Prostate gland (tissue), 2 donors: ENCODE results near the gene PSMA7.

Experiments used
- POLR2A ChIP-seq: fragments of 450-650 bp; IDR thresholded peaks from one replicate; pipeline ENCODE4 v1.6.1; 2016; ENCODE audit warnings: antibody characterized with exemption, mild to moderate bottlenecking
- TF ChIP-seq, protein P1 (sequence below), 4 experiments: fragments of 200-600 bp in 2 of 4; fragments of 450-650 bp in 2 of 4; sonication (generic) in 2 of 4; IDR thresholded peaks; 1 replicate in 3 of 4; 2 replicates in 1 of 4; pipeline ENCODE4 v1.5.1; 2016 to 2019; ENCODE audit warnings: antibody characterized with exemption in 4 of 4, mild to moderate bottlenecking in 2 of 4, moderate library complexity in 2 of 4

DNA sequence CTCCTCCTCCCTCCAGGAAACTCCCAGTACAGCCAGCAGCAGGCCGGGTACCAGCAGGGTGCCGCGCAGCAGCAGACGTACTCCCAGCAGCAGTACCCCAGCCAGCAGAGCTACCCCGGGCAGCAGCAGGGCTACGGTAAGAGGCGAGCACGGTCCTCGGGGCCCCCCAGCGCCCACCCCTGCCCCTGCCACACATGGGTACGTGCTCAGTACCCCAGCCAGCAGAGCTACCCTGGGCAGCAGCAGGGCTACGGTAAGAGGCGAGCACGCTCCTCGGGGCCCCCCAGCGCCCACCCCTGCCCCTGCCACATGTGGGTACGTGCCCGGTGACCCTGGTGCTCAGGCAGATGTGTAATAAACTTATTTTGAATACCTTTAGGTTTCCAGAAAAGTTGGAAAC, 29.5 kb upstream of the PSMA7 start:
- TF ChIP-seq, protein P1, sequence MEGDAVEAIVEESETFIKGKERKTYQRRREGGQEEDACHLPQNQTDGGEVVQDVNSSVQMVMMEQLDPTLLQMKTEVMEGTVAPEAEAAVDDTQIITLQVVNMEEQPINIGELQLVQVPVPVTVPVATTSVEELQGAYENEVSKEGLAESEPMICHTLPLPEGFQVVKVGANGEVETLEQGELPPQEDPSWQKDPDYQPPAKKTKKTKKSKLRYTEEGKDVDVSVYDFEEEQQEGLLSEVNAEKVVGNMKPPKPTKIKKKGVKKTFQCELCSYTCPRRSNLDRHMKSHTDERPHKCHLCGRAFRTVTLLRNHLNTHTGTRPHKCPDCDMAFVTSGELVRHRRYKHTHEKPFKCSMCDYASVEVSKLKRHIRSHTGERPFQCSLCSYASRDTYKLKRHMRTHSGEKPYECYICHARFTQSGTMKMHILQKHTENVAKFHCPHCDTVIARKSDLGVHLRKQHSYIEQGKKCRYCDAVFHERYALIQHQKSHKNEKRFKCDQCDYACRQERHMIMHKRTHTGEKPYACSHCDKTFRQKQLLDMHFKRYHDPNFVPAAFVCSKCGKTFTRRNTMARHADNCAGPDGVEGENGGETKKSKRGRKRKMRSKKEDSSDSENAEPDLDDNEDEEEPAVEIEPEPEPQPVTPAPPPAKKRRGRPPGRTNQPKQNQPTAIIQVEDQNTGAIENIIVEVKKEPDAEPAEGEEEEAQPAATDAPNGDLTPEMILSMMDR (IDR thresholded peaks at IDR 0.05): no peak
- TF ChIP-seq POLR2A: no peak
